Smooth muscle cell (in vitro differentiated cells): ENCODE data around the gene PHF21B. TPM values are rescaled to one million over a fixed set of nuclear protein-coding genes. Genes with fewer than 3 reads are reported as not detected.
A peak's percentile ranks its signal among the peaks of the same experiment; 100 is the strongest.

Source experiments
- DNase-seq: peaks from one replicate; lab custom pipeline; 2025; ENCODE audit not compliant: unreplicated experiment; lab: John Stamatoyannopoulos, UW
- H2AFZ ChIP-seq: fragments of 200-600 bp; sonication (generic); 2 replicates; pipeline ENCODE4 v1.6.0; 2016; ENCODE audit warnings: antibody characterized with exemption, low read depth, mild to moderate bottlenecking
- H3F3A ChIP-seq: fragments of 200-600 bp; sonication (generic); 2 replicates; pipeline ENCODE4 v1.6.0; 2017; ENCODE audit warnings: antibody characterized with exemption, low read depth
- H3K27ac ChIP-seq: fragments of 200-600 bp; sonication (generic); 2 replicates; pipeline ENCODE4 v1.5.1; 2016; ENCODE audit warnings: low read depth, mild to moderate bottlenecking
- H3K27me3 ChIP-seq: fragments of 200-600 bp; sonication (generic); 2 replicates; pipeline ENCODE4 v1.6.1; 2016; ENCODE audit warnings: low read depth, mild to moderate bottlenecking
- H3K36me3 ChIP-seq: fragments of 200-600 bp; sonication (generic); 2 replicates; pipeline ENCODE4 v1.5.1; 2016; ENCODE audit warnings: low read depth
- H3K4me1 ChIP-seq: fragments of 200-600 bp; sonication (generic); 2 replicates; pipeline ENCODE4 v1.5.1; 2016; ENCODE audit warnings: low read depth
- H3K4me2 ChIP-seq: fragments of 200-600 bp; sonication (generic); 2 replicates; pipeline ENCODE4 v1.6.0; 2016; ENCODE audit warnings: mild to moderate bottlenecking
- H3K4me3 ChIP-seq: fragments of 200-600 bp; sonication (generic); 2 replicates; pipeline ENCODE4 v1.5.1; 2016; ENCODE audit warnings: mild to moderate bottlenecking
- H3K79me2 ChIP-seq: fragments of 200-600 bp; sonication (generic); 2 replicates; pipeline ENCODE4 v1.6.0; 2016; ENCODE audit warnings: low read depth, mild to moderate bottlenecking
- H3K9ac ChIP-seq: fragments of 200-600 bp; sonication (generic); 2 replicates; pipeline ENCODE4 v1.6.0; 2016; ENCODE audit warnings: low read depth
- H3K9me3 ChIP-seq: fragments of 200-600 bp; sonication (generic); replicated peaks from 2 replicates; pipeline ENCODE4 v1.5.1; 2016; ENCODE audit warnings: low read depth
- H4K20me1 ChIP-seq: fragments of 200-600 bp; sonication (generic); 2 replicates; pipeline ENCODE4 v1.6.0; 2016; ENCODE audit warnings: low read depth
- CTCF ChIP-seq: fragments of 200-600 bp; sonication (generic); IDR thresholded peaks from 2 replicates; pipeline ENCODE4 v1.5.1; 2017; ENCODE audit warnings: borderline replicate concordance, mild to moderate bottlenecking, antibody characterized with exemption; ENCODE audit not compliant: insufficient read depth, poor library complexity, severe bottlenecking
- WGBS: methylation state at CpG from one replicate; pipeline ENCODE4 v1.1.7; 2016; ENCODE audit warnings: low lambda C conversion rate; 5-methylcytosine and 5-hydroxymethylcytosine counted together
- polyA plus RNA-seq: library from polyadenylated mRNA; unstranded; fragments of >200 nt; fragmentation: Nextera tagmentation; extraction: Ambion mirVana; gene quantifications from 2 replicates; pipeline ENCODE4 v1.2.1, GENCODE V29; 2016
- total RNA-seq: library from RNA; depleted of rRNA; stranded (reverse); fragments of >200 nt; gene quantifications from 2 replicates; pipeline ENCODE4 v1.2.3, GENCODE V29; 2014

PHF21B gene
- total and polyA plus RNA-seq, 2 experiments from 2014 or later: 0.13 TPM

GRCh38 chr22:44982445-44982844 lies 27.4 kb downstream of the PHF21B start:
- no peak overlapping the region for H3K4me3 ChIP-seq
- H3F3A ChIP-seq: no peaks in the 10 kb centered on the region
- no peaks in the 10 kb centered on the region for H3K36me3 ChIP-seq
- no peaks in the 10 kb centered on the region for H3K4me1 ChIP-seq
- no peaks in the 10 kb centered on the region for H3K27me3 ChIP-seq
- H3K9me3 ChIP-seq: no peaks in the 10 kb centered on the region
- H4K20me1 ChIP-seq: no peaks in the 10 kb centered on the region
- H2AFZ ChIP-seq: no peak overlapping the region
- WGBS: 87% methylated on average over 9 of the region's 9 CpGs
- no peak overlapping the region for H3K4me2 ChIP-seq
- H3K9ac ChIP-seq: no peak overlapping the region
- TF ChIP-seq CTCF: no peak
- no peak overlapping the region for H3K27ac ChIP-seq
- no peak for DNase-seq
- no peaks in the 10 kb centered on the region for H3K79me2 ChIP-seq

GRCh38 chr22:44981857-44982256 lies 27.9 kb downstream of the PHF21B start:
- Histone ChIP-seq H3K27ac (no peak overlapping the region), H2AFZ (no peak overlapping the region), H3F3A (no peaks in the 10 kb centered on the region), H3K36me3 (no peaks in the 10 kb centered on the region), H3K4me3 (no peak overlapping the region), H4K20me1 (no peaks in the 10 kb centered on the region), H3K4me2 (no peak overlapping the region), H3K4me1 (no peaks in the 10 kb centered on the region), H3K9ac (no peak overlapping the region), H3K27me3 (no peaks in the 10 kb centered on the region), H3K9me3 (no peaks in the 10 kb centered on the region), H3K79me2 (no peaks in the 10 kb centered on the region)
- 93% methylated on average over 11 of the region's 11 CpGs for WGBS
- no peak for DNase-seq
- no peak for TF ChIP-seq CTCF

- H3K9ac ChIP-seq: no peak overlapping the region
- DNase-seq: no peak
- no peak for TF ChIP-seq CTCF
- peaks cover 16% of the 10 kb centered on the region for H4K20me1 ChIP-seq
- H3K27ac ChIP-seq: no peak overlapping the region
- no peaks in the 10 kb centered on the region for H3K36me3 ChIP-seq
- no peaks in the 10 kb centered on the region for H3K4me1 ChIP-seq
- WGBS: 88% methylated on average over 6 of the region's 6 CpGs
- H2AFZ ChIP-seq: no peak overlapping the region
- H3K27me3 ChIP-seq: no peaks in the 10 kb centered on the region
- no peak overlapping the region for H3K4me2 ChIP-seq
- no peak overlapping the region for H3K4me3 ChIP-seq
- no peaks in the 10 kb centered on the region for H3K9me3 ChIP-seq
- H3K79me2 ChIP-seq: no peaks in the 10 kb centered on the region
- no peaks in the 10 kb centered on the region for H3F3A ChIP-seq
These were observed 30.7 kb downstream of the PHF21B start for GRCh38 chr22:44979154-44979553.

- H3K9me3 ChIP-seq: no peaks in the 10 kb centered on the region
These were observed 34.2 kb downstream of the PHF21B start for GRCh38 chr22:44975427-44976262.

More at GRCh38 chr22:44975427-44976262, 34.2 kb downstream of the PHF21B start:
- Histone ChIP-seq H3K9ac (no peak overlapping the region), H3K79me2 (no peaks in the 10 kb centered on the region), H3K36me3 (no peaks in the 10 kb centered on the region), H4K20me1 (peaks cover 20% of the 10 kb centered on the region), H3K27me3 (no peaks in the 10 kb centered on the region), H3K4me3 (no peak overlapping the region), H2AFZ (no peak overlapping the region), H3K27ac (no peak overlapping the region), H3K4me1 (no peaks in the 10 kb centered on the region), H3F3A (no peaks in the 10 kb centered on the region), H3K4me2 (no peak overlapping the region)
- WGBS: 46% methylated on average over 22 of the region's 22 CpGs
- TF ChIP-seq CTCF: peak; percentile 89
- DNase-seq: peak; percentile 74
